ENCODE data around the gene EXOC3. TPM values are rescaled to one million over a fixed set of nuclear protein-coding genes. Genes with fewer than 3 reads are reported as not detected.

The EXOC3 gene
- total RNA-seq, 1 experiment from 2014 or later: 52.4 TPM

DNA sequence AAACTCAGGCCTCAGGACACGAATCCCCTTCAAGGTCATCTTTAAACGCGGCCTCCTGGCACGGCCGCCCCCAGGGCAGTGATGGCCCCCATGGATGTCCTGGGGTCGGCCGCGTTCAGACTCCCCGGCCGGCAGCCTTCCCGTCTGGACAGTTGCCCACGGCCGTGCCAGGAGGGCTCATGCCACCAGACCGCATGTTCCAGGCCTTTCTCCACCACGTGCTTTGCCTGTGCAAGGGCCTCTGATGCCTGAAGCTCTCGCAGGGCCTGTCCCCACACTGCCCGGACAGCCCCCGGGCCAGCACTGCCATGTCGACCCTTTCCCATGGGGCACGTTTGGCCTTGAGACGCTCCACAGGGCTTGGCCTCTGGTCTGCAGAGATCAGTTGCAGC, 46.7 kb downstream of the EXOC3 start:
- Histone ChIP-seq H3K79me2 (ENCODE audit: insufficient read depth, low read length) (no peaks in the 10 kb centered on the region), H3K4me1 (ENCODE audit: control insufficient read depth in 1 of 2, insufficient read depth in 2 of 2, low read length in 2 of 2) (peaks cover 0 to 9% of the 10 kb centered on the region in 2 experiments; a peak in 3 of 4 replicates), H3K9me2 (ENCODE audit: insufficient read depth) (no peaks in the 10 kb centered on the region), H3K9ac (ENCODE audit: low read length) (no peak overlapping the region), H4K20me1 (ENCODE audit: insufficient read depth) (no peaks in the 10 kb centered on the region), H3K36me3 (ENCODE audit: control insufficient read depth in 1 of 2, insufficient read depth in 2 of 2, low read length in 2 of 2) (no peaks in the 10 kb centered on the region), H3K4me3 (replicated peaks in 1 of 2; ENCODE audit: low read depth in 1 of 2, low read length in 2 of 2) (no peak overlapping the region), H2AFZ (ENCODE audit: low read depth, low read length, poor library complexity, severe bottlenecking) (no peak overlapping the region), H3K27me3 (ENCODE audit: insufficient read depth, low read length) (no peaks in the 10 kb centered on the region), H3K27ac (ENCODE audit: low read depth, low read length) (no peak overlapping the region), H3K9me3 (ENCODE audit: control insufficient read depth in 1 of 2, insufficient read depth in 1 of 2, low read depth in 1 of 2, low read length in 2 of 2) (no peaks in the 10 kb centered on the region), H3K4me2 (ENCODE audit: low read length) (no peak overlapping the region)
- ChIA-PET POLR2A (no interaction called here), RAD21 (ENCODE audit: low non-redundant PET in 1 of 2, low total read pairs in 2 of 2, uncharacterized antibody in 2 of 2, unreplicated experiment in 2 of 2) (no interaction called here), CTCF (no interaction called here)
- TF ChIP-seq YY1 (IDR thresholded peaks at IDR 0.05; ENCODE audit: extremely low read depth, insufficient replicate concordance, low read depth, low read length): no peak
- intact Hi-C loops (cut with micrococcal nuclease): no loop called here
- DNase-seq (ENCODE audit: low read depth, low spot score) (no peak), ATAC-seq (no peak)
- BruUV-seq (replicated peaks): no TSS peak

DNA sequence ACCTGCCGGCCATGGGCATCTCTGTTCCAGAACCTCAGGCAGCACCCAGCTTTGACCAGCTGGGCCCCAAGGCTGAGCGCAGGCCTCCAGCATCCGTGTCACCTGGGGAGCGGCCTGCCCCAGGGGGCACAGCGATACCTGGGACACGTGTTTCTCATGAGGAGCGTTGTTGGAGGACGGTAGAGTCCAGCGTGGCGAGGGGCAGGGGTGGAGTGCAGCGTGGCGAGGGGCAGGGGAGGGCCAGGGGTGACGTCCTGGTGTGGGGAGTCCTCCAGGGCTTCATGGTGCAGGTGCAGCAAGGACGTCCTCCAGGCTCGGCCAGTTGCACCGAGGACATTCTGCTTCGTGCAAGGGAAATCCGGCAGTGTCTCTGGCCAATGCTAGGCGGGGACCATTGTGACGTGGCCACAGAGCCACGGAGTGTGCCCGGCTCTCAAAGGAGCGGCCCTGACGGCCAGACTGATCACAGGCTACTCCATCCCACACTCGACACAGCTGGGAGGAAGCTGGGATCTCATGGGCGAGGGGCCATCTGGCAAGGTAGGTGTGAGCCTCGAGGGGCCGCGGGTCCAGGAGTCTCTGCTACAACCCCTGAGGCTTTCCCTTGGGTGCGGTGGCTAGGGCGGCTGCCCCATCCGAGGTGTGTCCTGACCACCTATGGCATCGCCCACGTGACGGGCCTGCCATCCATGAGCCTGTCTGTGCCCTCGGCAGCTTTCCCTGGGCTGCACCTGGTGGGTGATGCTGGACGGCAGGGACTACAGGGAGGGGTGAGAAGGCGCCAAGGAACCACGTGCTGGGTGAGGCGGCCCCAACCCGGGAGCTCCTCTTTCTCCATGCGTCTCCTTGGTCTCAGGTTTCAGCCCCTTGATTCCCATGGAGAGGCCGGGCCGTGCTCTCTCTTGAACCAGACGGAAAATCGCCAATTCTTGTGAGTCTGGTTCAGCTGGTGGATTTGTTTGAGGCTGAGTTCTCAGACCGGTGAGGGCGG, 47.4 kb downstream of the EXOC3 start:
- intact Hi-C loops (cut with micrococcal nuclease): no loop called here
- ATAC-seq (no peak), DNase-seq (ENCODE audit: low read depth, low spot score) (no peak)
- Histone ChIP-seq H2AFZ (ENCODE audit: low read depth, low read length, poor library complexity, severe bottlenecking) (no peak overlapping the region), H3K4me3 (replicated peaks in 1 of 2; ENCODE audit: low read depth in 1 of 2, low read length in 2 of 2) (no peak overlapping the region), H3K9me3 (ENCODE audit: control insufficient read depth in 1 of 2, insufficient read depth in 1 of 2, low read depth in 1 of 2, low read length in 2 of 2) (no peaks in the 10 kb centered on the region), H3K9ac (ENCODE audit: low read length) (no peak overlapping the region), H3K36me3 (ENCODE audit: control insufficient read depth in 1 of 2, insufficient read depth in 2 of 2, low read length in 2 of 2) (no peaks in the 10 kb centered on the region), H4K20me1 (ENCODE audit: insufficient read depth) (no peaks in the 10 kb centered on the region), H3K4me1 (ENCODE audit: control insufficient read depth in 1 of 2, insufficient read depth in 2 of 2, low read length in 2 of 2) (peaks cover 0 to 9% of the 10 kb centered on the region in 2 experiments; a peak in 3 of 4 replicates), H3K9me2 (ENCODE audit: insufficient read depth) (no peaks in the 10 kb centered on the region), H3K4me2 (ENCODE audit: low read length) (no peak overlapping the region), H3K27ac (ENCODE audit: low read depth, low read length) (no peak overlapping the region), H3K27me3 (ENCODE audit: insufficient read depth, low read length) (no peaks in the 10 kb centered on the region), H3K79me2 (ENCODE audit: insufficient read depth, low read length) (no peaks in the 10 kb centered on the region)
- RAD21 ChIA-PET (ENCODE audit: low non-redundant PET in 1 of 2, low total read pairs in 2 of 2, uncharacterized antibody in 2 of 2, unreplicated experiment in 2 of 2): no interaction called here
- CTCF ChIA-PET: no interaction called here
- POLR2A ChIA-PET: no interaction called here
- BruUV-seq (replicated peaks): no TSS peak
- TF ChIP-seq SIN3A (IDR thresholded peaks at IDR 0.05; ENCODE audit: low read depth): no peak
- TF ChIP-seq RAD21 (IDR thresholded peaks at IDR 0.05; ENCODE audit: low read depth): no peak
- TF ChIP-seq, protein P1, sequence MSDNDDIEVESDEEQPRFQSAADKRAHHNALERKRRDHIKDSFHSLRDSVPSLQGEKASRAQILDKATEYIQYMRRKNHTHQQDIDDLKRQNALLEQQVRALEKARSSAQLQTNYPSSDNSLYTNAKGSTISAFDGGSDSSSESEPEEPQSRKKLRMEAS (IDR thresholded peaks at IDR 0.05): no peak
- no peak for TF ChIP-seq JUND (IDR thresholded peaks at IDR 0.05)
- TF ChIP-seq, protein P2, sequence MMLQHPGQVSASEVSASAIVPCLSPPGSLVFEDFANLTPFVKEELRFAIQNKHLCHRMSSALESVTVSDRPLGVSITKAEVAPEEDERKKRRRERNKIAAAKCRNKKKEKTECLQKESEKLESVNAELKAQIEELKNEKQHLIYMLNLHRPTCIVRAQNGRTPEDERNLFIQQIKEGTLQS (IDR thresholded peaks at IDR 0.05): no peak
- no peak for TF ChIP-seq EGR1 (IDR thresholded peaks at IDR 0.05; ENCODE audit: low read depth)
- TF ChIP-seq CEBPB (IDR thresholded peaks at IDR 0.05; ENCODE audit: low read depth): no peak
- TF ChIP-seq EZH2 (IDR thresholded peaks at IDR 0.05): no peak
- TF ChIP-seq YY1 (IDR thresholded peaks at IDR 0.05; ENCODE audit: extremely low read depth, insufficient replicate concordance, low read depth, low read length): no peak
- TF ChIP-seq, protein P3, sequence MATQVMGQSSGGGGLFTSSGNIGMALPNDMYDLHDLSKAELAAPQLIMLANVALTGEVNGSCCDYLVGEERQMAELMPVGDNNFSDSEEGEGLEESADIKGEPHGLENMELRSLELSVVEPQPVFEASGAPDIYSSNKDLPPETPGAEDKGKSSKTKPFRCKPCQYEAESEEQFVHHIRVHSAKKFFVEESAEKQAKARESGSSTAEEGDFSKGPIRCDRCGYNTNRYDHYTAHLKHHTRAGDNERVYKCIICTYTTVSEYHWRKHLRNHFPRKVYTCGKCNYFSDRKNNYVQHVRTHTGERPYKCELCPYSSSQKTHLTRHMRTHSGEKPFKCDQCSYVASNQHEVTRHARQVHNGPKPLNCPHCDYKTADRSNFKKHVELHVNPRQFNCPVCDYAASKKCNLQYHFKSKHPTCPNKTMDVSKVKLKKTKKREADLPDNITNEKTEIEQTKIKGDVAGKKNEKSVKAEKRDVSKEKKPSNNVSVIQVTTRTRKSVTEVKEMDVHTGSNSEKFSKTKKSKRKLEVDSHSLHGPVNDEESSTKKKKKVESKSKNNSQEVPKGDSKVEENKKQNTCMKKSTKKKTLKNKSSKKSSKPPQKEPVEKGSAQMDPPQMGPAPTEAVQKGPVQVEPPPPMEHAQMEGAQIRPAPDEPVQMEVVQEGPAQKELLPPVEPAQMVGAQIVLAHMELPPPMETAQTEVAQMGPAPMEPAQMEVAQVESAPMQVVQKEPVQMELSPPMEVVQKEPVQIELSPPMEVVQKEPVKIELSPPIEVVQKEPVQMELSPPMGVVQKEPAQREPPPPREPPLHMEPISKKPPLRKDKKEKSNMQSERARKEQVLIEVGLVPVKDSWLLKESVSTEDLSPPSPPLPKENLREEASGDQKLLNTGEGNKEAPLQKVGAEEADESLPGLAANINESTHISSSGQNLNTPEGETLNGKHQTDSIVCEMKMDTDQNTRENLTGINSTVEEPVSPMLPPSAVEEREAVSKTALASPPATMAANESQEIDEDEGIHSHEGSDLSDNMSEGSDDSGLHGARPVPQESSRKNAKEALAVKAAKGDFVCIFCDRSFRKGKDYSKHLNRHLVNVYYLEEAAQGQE (IDR thresholded peaks at IDR 0.05; ENCODE audit: low read depth): no peak
- TF ChIP-seq, protein P4, sequence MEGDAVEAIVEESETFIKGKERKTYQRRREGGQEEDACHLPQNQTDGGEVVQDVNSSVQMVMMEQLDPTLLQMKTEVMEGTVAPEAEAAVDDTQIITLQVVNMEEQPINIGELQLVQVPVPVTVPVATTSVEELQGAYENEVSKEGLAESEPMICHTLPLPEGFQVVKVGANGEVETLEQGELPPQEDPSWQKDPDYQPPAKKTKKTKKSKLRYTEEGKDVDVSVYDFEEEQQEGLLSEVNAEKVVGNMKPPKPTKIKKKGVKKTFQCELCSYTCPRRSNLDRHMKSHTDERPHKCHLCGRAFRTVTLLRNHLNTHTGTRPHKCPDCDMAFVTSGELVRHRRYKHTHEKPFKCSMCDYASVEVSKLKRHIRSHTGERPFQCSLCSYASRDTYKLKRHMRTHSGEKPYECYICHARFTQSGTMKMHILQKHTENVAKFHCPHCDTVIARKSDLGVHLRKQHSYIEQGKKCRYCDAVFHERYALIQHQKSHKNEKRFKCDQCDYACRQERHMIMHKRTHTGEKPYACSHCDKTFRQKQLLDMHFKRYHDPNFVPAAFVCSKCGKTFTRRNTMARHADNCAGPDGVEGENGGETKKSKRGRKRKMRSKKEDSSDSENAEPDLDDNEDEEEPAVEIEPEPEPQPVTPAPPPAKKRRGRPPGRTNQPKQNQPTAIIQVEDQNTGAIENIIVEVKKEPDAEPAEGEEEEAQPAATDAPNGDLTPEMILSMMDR (IDR thresholded peaks at IDR 0.05 in 2 of 3, conservative IDR thresholded peaks at IDR 0.05 in 1 of 3; ENCODE audit: borderline replicate concordance in 1 of 3, insufficient read depth in 1 of 3, low read depth in 2 of 3, low read length in 2 of 3): no peak
- no peak for TF ChIP-seq FOSL1 (IDR thresholded peaks at IDR 0.05; ENCODE audit: low read depth)
